K562 (cell line): ENCODE measurements around the gene KNSTRN. TPM values are rescaled to one million over a fixed set of nuclear protein-coding genes. Genes with fewer than 3 reads are reported as not detected.
A peak's percentile ranks its signal among the peaks of the same experiment; 100 is the strongest.

Experiments
- ATAC-seq: fragments of 200-7000 bp; cut with Tn5 transposase; 3 replicates; pipeline ENCODE4 v1.9.1; 2020; ENCODE audit warnings: moderate library complexity
- BruUV-seq: library from RNA; stranded (reverse); fragments of 400-500 nt; replicated peaks from 2 replicates; lab custom pipeline; 2021; lab: Mats Ljungman, UMichigan
- CTCF ChIA-PET: fragments of 300-600 bp; formaldehyde crosslinking; extraction: SDS; loops from one replicate; lab custom pipeline; 2021; ENCODE audit warnings: low intra/inter-chr PET ratio; lab: Yijun Ruan, JAX
- POLR2A ChIA-PET: fragments of 300-600, 350-650 bp; sonication (Branson Sonifier 250); formaldehyde crosslinking; extraction: SDS; loops from one replicate; lab custom pipeline; 2021; ENCODE audit warnings: antibody characterized with exemption, inconsistent platforms; lab: Yijun Ruan, JAX
- DNase-seq, 4 experiments: peaks; one replicate each; pipeline versions ENCODE4 v3.0.0 to v3.0.0-alpha.2; 2011 to 2018; ENCODE audit warnings: low spot score in 3 of 4, mixed read lengths in 3 of 4; ENCODE audit errors: extremely low read depth in 1 of 4
- FAIRE-seq: peaks from 2 replicates; lab custom pipeline; 2011; peaks lifted over from hg19 to GRCh38; lab: Jason Lieb, UNC
- H2AFZ ChIP-seq: 2 replicates; pipeline ENCODE4 v1.6.0; 2011; ENCODE audit warnings: low read depth, low read length, control low read depth, inconsistent platforms
- H3K27ac ChIP-seq: fragments of 200-600 bp; 3 replicates; pipeline ENCODE4 v1.8.0; 2011; ENCODE audit warnings: low read depth, mild to moderate bottlenecking, control low read depth, inconsistent platforms, low read length, moderate library complexity, mixed read lengths; ENCODE audit errors: extremely low read depth
- H3K27me3 ChIP-seq, 2 experiments: fragments of 300-600 bp in 1 of 2; 2 replicates in 1 of 2; 3 replicates in 1 of 2; pipeline versions ENCODE4 v1.6.0 to v1.8.0; 2011; ENCODE audit warnings: inconsistent platforms in 2 of 2, low read length in 2 of 2, mild to moderate bottlenecking in 1 of 2, mixed read lengths in 1 of 2, moderate library complexity in 1 of 2; ENCODE audit not compliant: control insufficient read depth in 2 of 2, insufficient read depth in 2 of 2
- H3K36me3 ChIP-seq: fragments of 300-600 bp; 3 replicates; pipeline ENCODE4 v1.8.0; 2011; ENCODE audit warnings: mild to moderate bottlenecking, low read length, inconsistent platforms; ENCODE audit not compliant: control insufficient read depth, insufficient read depth
- H3K4me1 ChIP-seq, 2 experiments: fragments of 200-600 bp in 1 of 2; replicated peaks in 1 of 2; 2 replicates in 1 of 2; 3 replicates in 1 of 2; pipeline versions ENCODE4 v1.5.1 to v1.8.0; 2011; ENCODE audit warnings: inconsistent platforms in 2 of 2, low read length in 2 of 2, mild to moderate bottlenecking in 1 of 2, mixed read lengths in 1 of 2, moderate library complexity in 1 of 2; ENCODE audit not compliant: control insufficient read depth in 2 of 2, insufficient read depth in 2 of 2
- H3K4me2 ChIP-seq: 2 replicates; pipeline ENCODE4 v1.6.1; 2011; ENCODE audit warnings: low read length, control low read depth, inconsistent platforms, mixed read lengths; ENCODE audit not compliant: insufficient read depth
- H3K4me3 ChIP-seq: fragments of 200-600 bp; sonication (generic), shearing (Covaris generic); 2 replicates; pipeline ENCODE4 v1.5.1; 2016; ENCODE audit warnings: control low read depth, inconsistent platforms
- H3K79me2 ChIP-seq: fragments of 200-600 bp; 3 replicates; pipeline ENCODE4 v1.8.0; 2011; ENCODE audit warnings: low read length, inconsistent platforms; ENCODE audit not compliant: control insufficient read depth, insufficient read depth
- H3K9ac ChIP-seq, 2 experiments: 2 replicates each; pipeline versions ENCODE4 v1.6.0 to v1.6.1; 2011; ENCODE audit warnings: low read depth in 2 of 2, low read length in 2 of 2, control low read depth in 1 of 2, inconsistent platforms in 1 of 2, mild to moderate bottlenecking in 1 of 2, mixed read lengths in 1 of 2; ENCODE audit not compliant: insufficient read depth in 1 of 2
- H3K9me1 ChIP-seq: one replicate; pipeline ENCODE4 v1.6.0; 2011; ENCODE audit warnings: inconsistent platforms, mild to moderate bottlenecking, low read length, moderate library complexity; ENCODE audit not compliant: control insufficient read depth, insufficient read depth
- H3K9me3 ChIP-seq: replicated peaks from 2 replicates; pipeline ENCODE4 v1.5.1; 2011; ENCODE audit warnings: low read depth, low read length, inconsistent platforms; ENCODE audit not compliant: control insufficient read depth, insufficient read depth
- H4K20me1 ChIP-seq: replicated peaks from 2 replicates; pipeline ENCODE4 v1.6.1; 2011; ENCODE audit warnings: low read length, inconsistent platforms, mixed read lengths; ENCODE audit not compliant: control insufficient read depth, insufficient read depth
- ATF6 ChIP-seq: sonication (generic); formaldehyde crosslinking; IDR thresholded peaks from 2 replicates; pipeline ENCODE4 v1.4.0; 2020; ENCODE audit warnings: mild to moderate bottlenecking, missing genetic modification reagents
- BRCA1 ChIP-seq, 2 experiments: fragments of 450-650 bp in 1 of 2; sonication (generic) in 1 of 2; formaldehyde crosslinking in 1 of 2; IDR thresholded peaks; 2 replicates each; pipeline versions ENCODE4 v1.5.0 to v1.6.1; 2017 to 2020; ENCODE audit warnings: mild to moderate bottlenecking in 1 of 2, missing genetic modification reagents in 1 of 2
- CEBPZ ChIP-seq: fragments of 150-350 bp; IDR thresholded peaks from 2 replicates; pipeline ENCODE4 v1.6.1; 2014; ENCODE audit warnings: low read depth, mild to moderate bottlenecking, low read length, borderline replicate concordance
- COPS2 ChIP-seq: fragments of 450-650 bp; conservative IDR thresholded peaks from 2 replicates; pipeline ENCODE4 v1.6.1; 2016; ENCODE audit warnings: mild to moderate bottlenecking, moderate library complexity
- ERF ChIP-seq: fragments of 450-650 bp; formaldehyde crosslinking; IDR thresholded peaks from 2 replicates; pipeline ENCODE4 v1.4.0; 2020; ENCODE audit warnings: mild to moderate bottlenecking, mixed read lengths
- HDAC1 ChIP-seq, 2 experiments: fragments of 450-650 bp; IDR thresholded peaks; 2 replicates each; pipeline ENCODE4 v1.6.1; 2016 to 2017; ENCODE audit warnings: inconsistent platforms in 1 of 2, mild to moderate bottlenecking in 1 of 2, moderate library complexity in 1 of 2
- KDM5B ChIP-seq: fragments of 200-600 bp; sonication (generic); IDR thresholded peaks from 2 replicates; pipeline ENCODE4 v1.6.1; 2012; ENCODE audit warnings: low read depth, mild to moderate bottlenecking, moderate library complexity, low read length, control low read depth, inconsistent platforms; ENCODE audit not compliant: insufficient replicate concordance
- MTA1 ChIP-seq: fragments of 450-650 bp; IDR thresholded peaks from 2 replicates; pipeline ENCODE4 v1.6.1; 2017; ENCODE audit warnings: borderline replicate concordance
- NBN ChIP-seq: fragments of 450-650 bp; IDR thresholded peaks from 2 replicates; pipeline ENCODE4 v1.6.1; 2016; ENCODE audit warnings: low read depth, mild to moderate bottlenecking
- PTRF ChIP-seq: fragments of 450-650 bp; IDR thresholded peaks from 2 replicates; pipeline ENCODE4 v1.6.1; 2016; ENCODE audit warnings: mild to moderate bottlenecking, missing genetic modification characterization, missing compliant biosample characterization
- SFPQ ChIP-seq: fragments of 200-400 bp; formaldehyde crosslinking; IDR thresholded peaks from 2 replicates; pipeline ENCODE4 v1.6.1; 2017; ENCODE audit warnings: mild to moderate bottlenecking, low read depth, low read length, moderate library complexity
- SMAD4 ChIP-seq: fragments of 250-450 bp; sonication (Bioruptor Pico); conservative IDR thresholded peaks from 2 replicates; pipeline ENCODE4 v1.8.0; 2021; ENCODE audit warnings: inconsistent platforms, mild to moderate bottlenecking, moderate library complexity
- STAT5A ChIP-seq: IDR thresholded peaks from 2 replicates; pipeline ENCODE4 v1.6.1; 2012; ENCODE audit warnings: low read length, inconsistent platforms, borderline replicate concordance
- XRCC5 ChIP-seq: fragments of 200-400 bp; formaldehyde crosslinking; IDR thresholded peaks from 2 replicates; pipeline ENCODE4 v1.6.1; 2017; ENCODE audit warnings: low read depth, mild to moderate bottlenecking, low read length
- ZNF175 ChIP-seq: fragments of 200-800 bp; sonication (Bioruptor generic); IDR thresholded peaks from 2 replicates; pipeline ENCODE4 v1.6.1; 2016; ENCODE audit warnings: low read depth, mild to moderate bottlenecking, missing genetic modification characterization, missing compliant biosample characterization
- ZNF764 ChIP-seq: fragments of 250-450 bp; sonication (Bioruptor Pico); IDR thresholded peaks from 2 replicates; pipeline ENCODE4 v1.4.0; 2020; ENCODE audit warnings: low read depth, mild to moderate bottlenecking, moderate library complexity
- ZNF77 ChIP-seq: fragments of 250-450 bp; sonication (Bioruptor Pico); IDR thresholded peaks from 2 replicates; pipeline ENCODE4 v1.5.0; 2020
- WGBS: fragments of 100-300 bp; shearing (Covaris generic); methylation state at CpG from one replicate; pipeline ENCODE4 v1.1.6; 2016; ENCODE audit warnings: low coverage, mixed read lengths; ENCODE audit not compliant: insufficient coverage; ENCODE audit errors: missing lambda C conversion rate; 5-methylcytosine and 5-hydroxymethylcytosine counted together
- in situ Hi-C: fragments of 300-500 bp; cut with MboI; formaldehyde crosslinking; loops from 4 replicates; pipeline ENCODE4 v1.15.0; 2018; ENCODE audit warnings: inconsistent platforms, mixed read lengths
- intact Hi-C: fragments of 100-400 bp; cut with micrococcal nuclease; formaldehyde crosslinking; loops from 2 replicates; pipeline ENCODE4 v1.14.2; 2022
- polyA plus RNA-seq, 8 experiments: library from polyadenylated mRNA; depleted of rRNA in 4 of 8; stranded (reverse) in 5 of 8; unstranded in 3 of 8; fragments of >200 nt; fragmentation: Nextera tagmentation in 2 of 8; fragmentation: Illumina TruSeq in 1 of 8; extraction: Ambion mirVana in 2 of 8; extraction: Trizol in 1 of 8; gene quantifications; 2 replicates each; pipeline versions ENCODE4 v1.2.1 to v1.2.3, GENCODE V29; 2011 to 2014; ENCODE audit warnings: inconsistent platforms in 1 of 8, missing spikeins in 1 of 8
- total RNA-seq, 7 experiments: library from RNA; depleted of rRNA in 6 of 7; stranded (reverse); fragments of >200 nt in 6 of 7; fragmentation: Illumina TruSeq in 2 of 7; extraction: Trizol in 2 of 7; gene quantifications; 2 replicates each; pipeline versions ENCODE4 v1.2.1 to v1.2.3, GENCODE V29; 2011 to 2021; ENCODE audit warnings: low replicate concordance in 1 of 7

Gene KNSTRN
- total and polyA plus RNA-seq, 9 of the 15 experiments (the other 6 are each of a cell fraction or from before 2014, with no cell fraction given): 48.7 to 88.2 (median 66.3) TPM

GRCh38 chr15:40377606-40378005, 4.9 kb upstream of the KNSTRN start:
- in situ Hi-C loops: no loop called here
- whole genome bisulfite sequencing: 56% methylated on average over 3 of the region's 3 CpGs
- no TSS peak for BruUV-seq
- H3K9me3 ChIP-seq: no peaks in the 10 kb centered on the region
- no peak overlapping the region for H3K9ac ChIP-seq
- H3K79me2 ChIP-seq: no peaks in the 10 kb centered on the region
- DNase-seq (no peak), ATAC-seq (no peak), FAIRE-seq (no peak)
- H3K4me2 ChIP-seq: no peak overlapping the region
- intact Hi-C loops: no loop called here
- peaks cover 14% of the 10 kb centered on the region in 2 experiments; a peak in 4 of 5 replicates for H3K4me1 ChIP-seq
- no peak overlapping the region for H3K27ac ChIP-seq
- H3K9me1 ChIP-seq: no peaks in the 10 kb centered on the region
- H3K36me3 ChIP-seq: no peaks in the 10 kb centered on the region
- H3K27me3 ChIP-seq: no peaks in the 10 kb centered on the region
- H2AFZ ChIP-seq: peak overlapping the region; percentile 54
- no peaks in the 10 kb centered on the region for H4K20me1 ChIP-seq
- ChIA-PET POLR2A (no interaction called here), CTCF (no interaction called here)
- no peak overlapping the region for H3K4me3 ChIP-seq
- no peak for TF ChIP-seq COPS2
- no peak for TF ChIP-seq ZNF77 (CRISPR knock-in tag)
- TF ChIP-seq HDAC1 (IDR thresholded peaks at IDR 0.05): no peak
- no peak for TF ChIP-seq ZNF175 (CRISPR knock-in tag)
- no peak for TF ChIP-seq ZNF764 (CRISPR knock-in tag)
- TF ChIP-seq ATF6 (CRISPR knock-in tag): no peak
- no peak for TF ChIP-seq BRCA1 (IDR thresholded peaks at IDR 0.05)
- TF ChIP-seq BRCA1 (CRISPR knock-in tag; IDR thresholded peaks at IDR 0.05): no peak
- no peak for TF ChIP-seq KDM5B
- TF ChIP-seq SFPQ: no peak
- no peak for TF ChIP-seq SMAD4 (CRISPR knock-in tag)
- TF ChIP-seq CEBPZ: no peak
- TF ChIP-seq MTA1: no peak
- TF ChIP-seq STAT5A: no peak
- no peak for TF ChIP-seq ERF
- no peak for TF ChIP-seq PTRF (tag)
- TF ChIP-seq NBN: no peak
- TF ChIP-seq XRCC5: no peak
